DMS53 treated with DMSO at 0.1 percent for 48 hours (cell line): ENCODE data around the gene TSC1.

ENCODE experiments used
- DNase-seq: peaks from one replicate; lab custom pipeline; 2025; ENCODE audit not compliant: unreplicated experiment; lab: John Stamatoyannopoulos, UW

Gene TSC1

GRCh38 chr9:132939169-132939568 lies 5.2 kb downstream of the TSC1 start:
- DNase-seq = no peak

- no peak for DNase-seq
Observed at GRCh38 chr9:132937463-132937901, 6.9 kb downstream of the TSC1 start.

GRCh38 chr9:132935026-132935425 lies 9.4 kb downstream of the TSC1 start:
- DNase-seq = no peak

GRCh38 chr9:132931178-132931735 lies 13.2 kb downstream of the TSC1 start:
- no peak for DNase-seq

GRCh38 chr9:132927704-132928103 lies 16.7 kb downstream of the TSC1 start:
- no peak for DNase-seq

GRCh38 chr9:132923346-132923902 lies 21.0 kb downstream of the TSC1 start:
- no peak for DNase-seq

- no peak for DNase-seq
Observed at GRCh38 chr9:132919614-132920268, 24.7 kb downstream of the TSC1 start.

- DNase-seq = no peak
Observed at GRCh38 chr9:132914924-132915323, 29.5 kb downstream of the TSC1 start.

- no peak for DNase-seq
Observed at GRCh38 chr9:132912131-132912530, 32.3 kb downstream of the TSC1 start.

GRCh38 chr9:132910376-132910775 lies 34.0 kb downstream of the TSC1 start:
- DNase-seq = no peak

- no peak for DNase-seq
Observed at GRCh38 chr9:132909311-132909710, 35.1 kb downstream of the TSC1 start.

GRCh38 chr9:132908635-132909034 lies 35.8 kb downstream of the TSC1 start:
- no peak for DNase-seq

GRCh38 chr9:132905726-132906125 lies 38.7 kb downstream of the TSC1 start:
- no peak for DNase-seq

- DNase-seq = no peak
Observed at GRCh38 chr9:132903574-132904492, 40.6 kb downstream of the TSC1 start.

- DNase-seq = peak; percentile 61
Observed at GRCh38 chr9:132901858-132902831, 42.3 kb downstream of the TSC1 start.

GRCh38 chr9:132898051-132898450 lies 46.4 kb downstream of the TSC1 start:
- DNase-seq = no peak

GRCh38 chr9:132896906-132897305 lies 47.5 kb downstream of the TSC1 start:
- no peak for DNase-seq

- DNase-seq = no peak
Observed at GRCh38 chr9:132896264-132896663, 48.2 kb downstream of the TSC1 start.

GRCh38 chr9:132894862-132895835 lies 49.3 kb downstream of the TSC1 start:
- DNase-seq = no peak
